ENCODE results near the gene PEX3. TPM values are rescaled to one million over a fixed set of nuclear protein-coding genes. Genes with fewer than 3 reads are reported as not detected.

Gene PEX3, protein sequence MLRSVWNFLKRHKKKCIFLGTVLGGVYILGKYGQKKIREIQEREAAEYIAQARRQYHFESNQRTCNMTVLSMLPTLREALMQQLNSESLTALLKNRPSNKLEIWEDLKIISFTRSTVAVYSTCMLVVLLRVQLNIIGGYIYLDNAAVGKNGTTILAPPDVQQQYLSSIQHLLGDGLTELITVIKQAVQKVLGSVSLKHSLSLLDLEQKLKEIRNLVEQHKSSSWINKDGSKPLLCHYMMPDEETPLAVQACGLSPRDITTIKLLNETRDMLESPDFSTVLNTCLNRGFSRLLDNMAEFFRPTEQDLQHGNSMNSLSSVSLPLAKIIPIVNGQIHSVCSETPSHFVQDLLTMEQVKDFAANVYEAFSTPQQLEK
- 10 to 100 TPM in 10 of 12 donors, 1 to 10 TPM in 1, not detected in 1; 9.1 to 27.4 (median 19.2) TPM for polyA plus RNA-seq (ENCODE audit: insufficient read length in 12 of 12)
- long read RNA-seq, donor 1, partial matches to known transcripts, result 10 of 15 reads
- long read RNA-seq, donor 1, other reads (novel, unspliced or antisense), result 0 of 15 reads
- long read RNA-seq, donor 2, transcript PEX3-201 (12 exons, 1,969 nt), result major isoform, 7 of 7 reads
- long read RNA-seq, donor 2, partial matches to known transcripts, result 0 of 7 reads
- long read RNA-seq, donor 2, other reads (novel, unspliced or antisense), result 0 of 7 reads
- long read RNA-seq, donor 3, partial matches to known transcripts, result 0 of 4 reads
- long read RNA-seq, donor 3, other reads (novel, unspliced or antisense), result 0 of 4 reads
- long read RNA-seq, donor 4, partial matches to known transcripts, result 0 of 3 reads
- long read RNA-seq, donor 4, other reads (novel, unspliced or antisense), result 0 of 3 reads
- long read RNA-seq, donor 5, transcript PEX3-201 (12 exons, 1,969 nt), result major isoform, 7 of 8 reads
- long read RNA-seq, donor 5, partial matches to known transcripts, result 0 of 8 reads
- long read RNA-seq, donor 5, other reads (novel, unspliced or antisense), result 0 of 8 reads
- long read RNA-seq, donor 6, partial matches to known transcripts, result 0 of 3 reads
- long read RNA-seq, donor 6, other reads (novel, unspliced or antisense), result 0 of 3 reads
- long read RNA-seq, donor 7, partial matches to known transcripts, result 0 of 2 reads
- long read RNA-seq, donor 7, other reads (novel, unspliced or antisense), result 0 of 2 reads
- long read RNA-seq, donor 8, transcript PEX3-201 (12 exons, 1,969 nt), result major isoform, 8 of 48 reads
- long read RNA-seq, donor 8, partial matches to known transcripts, result 23 of 48 reads
- long read RNA-seq, donor 8, other reads (novel, unspliced or antisense), result 16 of 48 reads
- long read RNA-seq, donor 9, partial matches to known transcripts, result 0 of 3 reads
- long read RNA-seq, donor 9, other reads (novel, unspliced or antisense), result 0 of 3 reads
- long read RNA-seq, donor 10, transcript PEX3-201 (12 exons, 1,969 nt), result major isoform, 6 of 6 reads
- long read RNA-seq, donor 10, partial matches to known transcripts, result 0 of 6 reads
- long read RNA-seq, donor 10, other reads (novel, unspliced or antisense), result 0 of 6 reads
- long read RNA-seq, donor 11, partial matches to known transcripts, result 0 of 4 reads
- long read RNA-seq, donor 11, other reads (novel, unspliced or antisense), result 0 of 4 reads

DNA sequence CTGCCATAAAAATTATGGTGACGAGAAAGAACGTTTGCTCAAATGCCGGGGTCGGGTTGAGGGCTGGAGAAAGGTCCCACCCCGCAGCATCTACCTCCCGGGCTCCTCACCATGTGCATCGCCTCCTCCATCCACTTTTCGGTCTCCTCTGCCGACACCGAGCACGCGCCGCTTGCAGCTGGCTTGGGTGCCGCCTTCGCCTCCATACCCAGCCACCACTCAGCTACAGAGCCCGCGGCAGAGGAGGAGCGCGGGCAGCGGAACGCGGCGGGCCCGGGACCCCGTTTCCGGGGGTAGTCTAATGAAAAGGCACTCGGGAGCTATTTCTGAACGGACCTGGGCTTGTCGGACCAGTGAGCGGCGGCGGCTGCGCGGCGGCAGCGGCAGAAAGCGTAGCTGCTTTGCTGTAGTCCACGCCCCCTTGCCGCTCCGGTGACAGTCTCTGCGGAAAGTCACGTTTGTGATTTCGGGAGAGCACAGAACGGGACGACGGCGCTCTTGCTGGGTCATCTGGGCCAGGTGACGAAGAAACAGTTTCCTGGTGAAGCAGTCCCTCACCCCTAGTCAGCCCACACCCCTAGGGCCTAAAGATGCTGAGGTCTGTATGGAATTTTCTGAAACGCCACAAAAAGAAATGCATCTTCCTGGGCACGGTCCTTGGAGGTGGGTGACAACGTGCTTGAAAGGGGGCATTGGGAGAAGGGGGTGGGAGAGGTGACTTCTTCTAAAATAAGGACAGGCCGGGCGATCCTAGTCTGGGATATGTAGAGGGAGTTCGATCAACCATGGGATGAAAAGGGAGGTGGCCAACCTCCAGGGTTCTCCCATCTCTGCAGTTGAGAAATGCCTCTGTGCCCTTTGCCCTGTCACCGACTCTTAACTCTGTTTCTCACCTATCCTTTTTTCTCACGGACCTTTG is at the start of gene PEX3, which contains the start of gene ADAT2:
Gene PEX3 (plus strand): TSS at position 353 of the 919 bp plus-strand sequence. CDS start 238 bp downstream, at position 591.
Gene ADAT2 (minus strand): TSS at position 243 of the 919 bp plus-strand sequence. CDS start 37 bp downstream, at position 206.
- peak; percentile 91 for DNase-seq

DNA sequence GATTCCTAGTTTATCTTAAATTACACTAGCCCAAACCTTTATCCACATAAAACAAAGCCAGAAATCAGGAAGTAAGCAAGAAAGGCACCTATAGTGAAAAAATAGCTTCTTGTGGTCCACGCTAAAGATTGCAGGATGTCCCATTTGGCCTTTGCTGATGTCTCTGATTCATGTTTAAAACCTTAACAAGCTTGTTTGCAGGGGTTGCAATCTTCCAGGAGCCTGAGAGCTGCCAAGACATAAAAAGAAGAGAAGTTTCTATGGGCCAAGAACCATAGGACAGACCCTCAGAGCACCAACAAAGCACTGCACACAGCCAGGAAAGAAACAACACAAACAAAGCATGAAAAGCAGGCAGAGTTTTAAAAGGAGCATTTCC is 49.5 kb upstream of the PEX3 start:
- DNase-seq, result no peak

DNA sequence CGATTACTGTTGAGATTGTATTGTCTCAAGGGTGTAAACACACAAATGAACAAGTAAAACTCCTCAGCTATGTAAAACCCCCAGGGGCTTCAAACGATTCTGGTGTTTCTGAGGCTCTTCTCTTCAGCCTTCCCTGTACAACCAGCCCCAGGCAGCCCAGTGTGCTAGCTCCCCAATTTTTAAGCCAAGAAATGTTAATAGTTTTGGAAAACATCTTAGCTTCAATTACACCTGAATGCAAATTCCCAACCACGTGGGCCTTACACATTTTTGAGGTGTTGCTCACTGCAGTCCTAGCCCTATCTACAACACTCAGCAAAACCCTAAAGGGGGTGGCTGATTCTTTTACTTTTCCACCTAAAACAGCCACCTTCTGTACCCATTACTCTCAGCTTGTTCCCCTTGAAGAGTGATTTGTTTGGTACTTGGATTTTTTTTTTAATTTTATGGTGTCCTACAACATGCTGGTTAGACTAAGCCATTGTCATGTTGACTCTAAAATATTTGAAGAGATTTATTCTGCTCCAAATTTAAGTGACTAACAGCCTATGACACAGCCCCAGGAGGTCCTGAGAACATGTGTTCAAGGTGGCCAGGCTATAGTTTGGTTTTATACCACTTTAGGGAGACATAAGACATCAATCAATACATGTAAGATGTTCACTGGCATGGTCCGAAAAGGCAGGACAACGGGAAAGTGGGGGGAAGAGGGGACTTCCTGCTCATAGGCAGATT is 48.8 kb upstream of the PEX3 start:
- DNase-seq, result no peak

DNA sequence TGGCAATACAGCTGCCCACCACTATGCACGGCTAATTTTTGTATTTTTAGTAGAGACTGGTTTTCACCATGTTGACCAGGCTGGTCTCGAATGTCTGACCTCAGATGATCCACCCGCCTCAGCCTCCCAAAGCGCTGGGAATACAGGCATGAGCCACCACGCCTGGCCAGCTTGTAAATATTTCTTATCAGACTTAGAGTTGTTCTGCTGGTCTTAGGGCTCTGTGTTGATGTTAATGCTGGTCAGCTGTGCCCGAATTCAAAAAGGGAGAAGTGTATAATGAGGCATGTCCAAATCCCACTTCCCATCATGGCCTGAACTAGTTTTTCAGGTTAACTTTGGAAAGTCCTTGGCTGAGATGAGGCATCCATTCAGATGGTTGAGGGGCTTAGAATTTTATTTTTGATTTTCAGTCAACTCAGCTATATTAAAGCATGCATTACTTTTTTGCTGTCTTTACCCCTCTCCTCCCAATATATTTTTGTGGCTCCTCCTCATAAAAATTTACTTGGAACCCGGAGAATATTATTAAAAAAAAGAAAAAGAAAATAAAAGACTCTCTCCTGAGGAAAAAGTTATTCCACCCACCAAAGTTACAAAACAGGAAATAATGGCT is 47.8 kb upstream of the PEX3 start:
- DNase-seq, result no peak

DNA sequence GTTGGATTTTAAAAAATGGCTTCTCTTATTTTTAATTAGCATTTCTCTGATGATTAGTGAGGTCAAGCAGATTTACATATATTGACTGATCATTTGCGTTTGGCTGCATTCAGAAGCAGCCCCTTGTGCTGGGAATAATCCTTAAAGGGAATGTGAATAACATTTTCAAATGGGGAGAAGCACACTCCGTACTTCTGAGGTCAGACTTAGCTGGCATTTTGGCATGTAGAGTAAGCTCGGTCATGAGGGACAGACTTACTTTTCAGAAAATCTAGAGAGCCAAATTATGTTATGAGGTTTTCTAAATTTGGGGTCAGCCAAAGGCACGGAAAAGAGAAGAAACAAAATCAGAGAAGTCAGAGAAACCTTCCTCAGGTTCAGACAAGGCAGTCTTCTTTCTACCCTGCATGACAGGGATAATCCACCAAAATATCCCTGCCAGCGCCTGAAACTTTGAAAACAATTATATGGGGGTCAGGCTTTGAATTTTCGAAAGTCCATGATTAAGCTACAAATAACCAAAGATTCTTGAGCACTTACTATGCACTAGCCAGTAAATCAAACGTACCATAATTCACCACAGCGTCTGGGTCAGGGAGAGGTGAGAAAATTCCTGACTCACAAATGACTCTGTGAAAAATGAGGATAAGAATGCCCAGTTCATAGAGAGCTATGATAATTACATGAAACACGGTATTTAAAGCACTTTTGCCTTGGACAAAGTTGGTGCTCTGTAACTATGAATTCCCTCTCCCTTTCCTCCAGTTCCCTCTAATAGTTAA is 45.0 kb upstream of the PEX3 start:
- no peak for DNase-seq

DNA sequence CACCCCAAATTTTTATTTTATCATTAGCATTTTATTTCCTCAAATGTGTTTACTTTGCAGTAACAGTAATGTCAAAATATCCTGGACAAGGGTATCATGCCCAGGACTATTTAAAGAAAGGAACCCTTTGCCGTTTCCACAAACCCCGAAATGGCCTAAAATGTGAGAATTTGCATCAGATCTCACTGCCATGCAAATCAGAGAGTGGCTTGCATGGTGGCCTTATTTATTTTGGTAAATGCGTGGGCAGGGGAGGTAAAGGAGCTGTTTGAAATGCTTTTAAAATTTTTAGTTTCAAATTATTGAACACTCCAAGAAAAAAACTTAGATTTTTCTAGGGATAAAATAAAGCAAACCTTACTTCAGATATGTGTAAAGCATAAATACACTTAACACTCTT is 43.9 kb upstream of the PEX3 start:
- no peak for DNase-seq

DNA sequence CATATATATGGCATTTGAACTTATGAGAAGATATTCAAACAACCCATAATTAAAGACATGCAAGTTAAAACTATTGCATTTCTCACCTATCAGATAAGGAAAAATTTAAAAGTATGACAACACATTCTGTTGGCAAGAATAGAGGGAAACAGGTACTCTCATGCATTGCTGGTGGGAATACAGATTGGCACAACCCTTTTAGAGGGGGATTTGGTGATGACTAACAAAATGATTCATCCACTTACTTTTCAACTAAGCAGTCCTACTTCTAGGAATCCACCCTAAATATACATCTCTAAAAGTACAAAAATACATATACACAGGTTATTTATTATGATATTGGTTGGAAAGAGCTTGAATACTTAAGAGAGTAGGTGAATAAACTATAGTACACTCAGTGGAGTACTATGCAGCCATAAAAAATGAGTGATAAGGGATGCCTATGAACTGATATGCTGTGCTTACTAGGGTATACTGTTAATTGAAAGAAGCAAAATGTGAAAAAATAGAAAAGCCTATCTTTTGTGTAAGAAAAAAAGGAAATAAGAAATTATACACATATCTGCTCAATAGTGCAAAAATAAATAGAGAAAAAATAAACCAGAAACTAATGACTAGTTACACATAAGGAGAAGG is 42.3 kb upstream of the PEX3 start:
- DNase-seq, result no peak

DNA sequence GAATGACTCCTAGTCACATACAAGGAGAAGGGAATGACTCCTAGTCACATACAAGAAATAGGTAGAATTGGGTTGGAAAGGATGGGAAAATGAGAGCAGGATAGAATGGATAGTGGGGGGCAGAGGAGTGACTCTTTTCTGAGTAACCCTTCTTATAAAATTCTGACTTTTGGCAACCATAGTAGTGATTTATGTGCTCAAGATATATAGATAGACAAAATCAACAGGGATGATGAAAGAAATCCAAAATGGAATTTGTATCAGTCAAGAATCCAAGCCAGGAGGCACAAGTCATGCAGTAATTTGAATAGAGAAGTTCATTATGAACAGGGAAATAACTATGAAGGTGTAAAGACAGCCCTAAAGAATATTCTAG is 41.8 kb upstream of the PEX3 start:
- DNase-seq, result no peak

DNA sequence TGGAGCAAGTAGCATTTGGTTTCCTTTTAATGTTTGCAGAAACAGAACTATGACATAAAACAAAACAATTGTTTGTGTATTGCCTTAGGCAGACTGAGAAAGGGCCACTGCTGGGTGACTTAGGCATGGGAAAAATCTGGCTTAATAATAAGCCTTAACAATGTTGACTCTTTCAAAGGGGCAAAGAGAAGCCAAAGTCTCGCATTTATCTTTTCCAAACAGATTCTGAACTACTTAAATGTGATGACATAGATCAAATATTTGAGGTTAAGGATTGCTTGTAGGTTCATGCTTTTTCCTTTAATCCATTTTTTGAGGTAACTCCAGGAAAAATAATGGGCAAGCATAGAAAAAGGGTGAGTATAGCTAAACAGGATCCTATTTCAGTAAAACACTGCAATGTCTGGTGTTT is 39.7 kb upstream of the PEX3 start:
- DNase-seq, result no peak

DNA sequence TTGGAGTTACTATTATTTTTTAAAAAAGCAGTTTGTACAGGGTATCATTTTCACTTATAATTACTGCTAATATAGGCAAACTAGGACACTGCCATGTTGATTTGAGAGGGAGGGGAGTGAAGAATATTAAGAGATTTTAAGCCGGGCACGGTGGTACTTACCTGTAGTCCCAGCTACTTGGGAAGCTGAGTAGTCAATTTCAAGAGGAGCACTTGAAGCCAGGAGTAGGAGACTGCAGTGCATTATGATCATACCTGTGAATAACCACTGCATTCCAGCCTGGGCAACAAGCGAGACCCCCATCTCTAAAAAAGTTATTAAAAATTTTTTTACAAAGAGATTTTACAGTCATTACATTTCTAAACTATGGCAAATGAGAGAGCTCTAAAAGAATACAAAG is 35.8 kb upstream of the PEX3 start:
- no peak for DNase-seq

DNA sequence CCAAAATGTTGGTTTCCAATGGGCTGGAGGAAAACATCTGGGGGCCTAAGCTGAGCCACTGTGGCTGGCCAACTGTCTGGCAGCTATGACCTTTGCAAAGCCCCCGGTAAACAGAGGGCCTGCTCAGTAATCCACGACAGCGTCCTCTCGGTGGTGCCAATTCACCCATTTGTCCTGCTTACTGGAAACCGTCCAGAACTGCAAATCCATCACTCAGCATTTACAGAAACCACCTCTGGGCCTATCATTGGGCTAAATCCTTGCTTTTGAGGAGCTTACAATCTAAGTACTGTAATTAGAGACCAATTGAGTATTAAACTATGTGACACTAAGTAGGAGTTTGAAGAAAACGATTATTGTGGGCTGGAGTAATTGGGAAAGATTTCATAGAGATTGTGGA is 31.1 kb upstream of the PEX3 start:
- no peak for DNase-seq

DNA sequence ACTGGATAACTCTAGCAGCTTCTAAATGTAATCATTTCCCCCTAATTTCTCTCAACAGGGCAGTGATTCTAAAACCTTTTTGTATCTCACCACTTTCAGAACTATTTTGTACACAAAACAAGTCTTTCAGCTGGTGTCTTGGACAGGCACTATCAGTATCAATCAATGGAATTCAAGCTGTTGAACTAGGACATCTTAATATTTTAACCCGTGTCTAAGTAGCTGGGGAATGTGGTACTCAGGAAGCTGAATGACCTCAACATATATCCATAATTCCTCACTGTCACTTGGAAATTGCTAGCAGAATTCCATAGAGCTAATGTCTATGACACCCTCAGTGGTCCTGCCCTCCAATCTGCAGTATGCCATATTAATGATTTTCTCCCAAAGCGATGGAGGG is 24.6 kb upstream of the PEX3 start:
- DNase-seq, result no peak

DNA sequence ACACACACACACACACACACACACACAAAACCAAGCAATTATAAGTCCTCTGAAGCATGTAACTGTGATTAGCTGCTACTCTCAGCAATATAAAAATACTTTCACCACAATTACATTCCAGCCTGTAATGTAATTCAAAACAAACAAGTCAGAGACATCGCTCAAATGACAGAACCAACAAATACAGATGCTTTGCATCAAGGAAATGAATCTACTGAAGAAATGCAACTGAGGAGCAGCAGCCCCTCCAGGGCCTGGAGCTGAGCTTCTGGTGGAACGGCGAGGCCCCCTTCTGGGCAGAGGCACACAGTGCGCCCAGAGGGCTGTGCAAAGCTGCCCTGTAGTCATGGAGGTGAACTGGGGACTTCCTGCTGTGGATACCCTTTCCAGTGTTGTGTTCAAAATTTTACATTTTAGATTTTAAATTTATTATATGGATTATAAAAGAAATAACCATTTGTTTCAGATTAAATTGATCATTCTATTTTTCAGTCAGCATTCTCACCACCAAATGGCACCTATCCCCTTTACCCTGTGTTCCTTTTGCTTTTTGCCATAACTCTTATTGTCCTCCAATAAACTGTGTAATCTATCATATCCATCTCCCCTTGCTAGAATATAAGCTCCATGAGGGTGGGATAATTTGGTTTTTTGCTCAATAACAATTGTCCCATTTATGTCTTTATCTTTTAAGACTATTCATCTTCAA is 23.3 kb upstream of the PEX3 start:
- DNase-seq, result peak; percentile 84

DNA sequence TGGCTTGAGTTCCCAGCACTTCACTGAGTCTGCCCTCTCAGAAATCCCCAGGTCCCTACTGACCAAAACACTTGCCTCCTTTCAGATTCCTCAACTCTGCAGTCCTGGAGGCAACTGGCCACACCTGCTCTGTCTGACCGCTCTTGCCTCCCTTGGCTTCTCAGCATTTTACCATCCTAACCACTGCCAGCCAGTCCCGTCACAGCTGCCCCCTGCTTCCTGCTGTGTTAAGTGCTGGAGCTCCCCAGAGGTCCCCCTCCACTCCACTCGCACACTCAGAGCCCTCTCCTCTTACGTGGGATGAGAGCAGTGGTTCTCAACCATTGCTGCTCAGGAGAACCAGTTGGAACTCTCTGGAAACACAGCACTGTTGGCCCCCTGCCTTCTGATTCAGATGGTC is 20.6 kb upstream of the PEX3 start:
- no peak for DNase-seq

DNA sequence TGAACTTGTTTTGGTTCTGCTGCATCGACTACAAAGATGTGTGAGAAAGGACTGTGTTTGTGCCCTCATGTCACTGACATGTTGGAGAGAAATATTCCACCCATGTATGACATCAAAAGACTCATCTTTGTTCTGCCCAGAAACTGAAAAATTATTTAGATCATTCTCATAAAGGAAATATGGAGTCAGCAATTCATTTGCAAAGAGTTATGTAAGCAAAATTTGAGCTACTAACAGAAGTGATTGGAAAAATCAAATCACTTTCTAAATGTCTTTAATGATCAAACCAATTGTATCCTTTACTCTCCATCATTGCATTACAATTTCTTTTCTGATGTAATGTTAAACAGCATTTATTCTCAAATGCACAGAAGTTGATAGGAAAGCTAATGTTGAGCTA is 19.4 kb upstream of the PEX3 start:
- no peak for DNase-seq

DNA sequence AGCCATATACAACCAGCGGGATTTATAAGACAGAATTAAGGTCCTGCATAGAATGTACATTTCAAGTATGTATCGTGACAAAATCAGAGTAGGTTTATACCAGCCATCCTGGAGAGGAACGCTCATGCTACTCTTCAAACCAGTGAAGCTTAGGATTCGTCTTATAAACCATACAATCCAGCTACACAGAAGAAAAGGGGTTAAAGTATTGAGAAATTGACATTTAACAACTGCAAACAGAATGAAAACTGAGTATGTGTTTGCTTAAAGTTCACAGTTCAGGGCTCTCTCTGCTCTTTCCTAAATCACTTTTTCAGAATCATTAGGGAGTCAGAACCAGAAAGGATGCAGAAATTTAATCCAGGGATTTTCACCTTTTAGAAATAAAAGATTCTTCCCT is 18.0 kb upstream of the PEX3 start:
- no peak for DNase-seq

DNA sequence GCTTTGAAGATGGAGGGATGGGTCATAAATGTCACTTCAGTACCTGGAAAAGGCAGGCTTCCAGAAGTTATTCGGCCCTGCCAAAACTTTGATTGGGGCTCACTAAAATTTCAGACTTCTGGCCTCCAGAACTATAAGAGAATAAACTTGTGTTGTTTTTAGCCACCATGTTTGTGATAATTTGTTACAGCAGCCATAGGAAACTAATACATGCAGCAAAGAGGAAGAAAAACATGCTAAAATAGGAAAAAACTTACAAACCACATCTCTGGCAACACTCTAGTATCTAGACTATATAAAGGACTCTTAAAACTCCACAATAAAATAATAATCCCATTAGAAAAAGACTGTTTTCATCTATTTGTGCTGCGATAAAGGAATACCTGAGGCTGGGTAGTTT is 9.6 kb upstream of the PEX3 start:
- DNase-seq, result no peak
